NCI-H748 treated with DMSO at 0.1 percent for 48 hours (cell line): ENCODE results near the gene EEF1AKMT3.
"Not testable (repeated sequence)": the region's sequence is repeated elsewhere in the genome, so short reads cannot be mapped to it uniquely, and the experiment has no call there.

Experiments
- DNase-seq: peaks from one replicate; lab custom pipeline; 2025; lab: John Stamatoyannopoulos, UW

The EEF1AKMT3 gene

GRCh38 chr12:57765698-57766463 lies 6.5 kb upstream of the EEF1AKMT3 start:
- no peak for DNase-seq

- DNase-seq, result no peak
Observed at GRCh38 chr12:57766464-57767304, 5.7 kb upstream of the EEF1AKMT3 start, which contains the start of gene CYP27B1. Gene CYP27B1 (minus strand): TSS chr12:57767078. CDS start chr12:57767041, 37 bp downstream.

GRCh38 chr12:57767305-57767698 lies 5.1 kb upstream of the EEF1AKMT3 start:
- no peak for DNase-seq

DNA sequence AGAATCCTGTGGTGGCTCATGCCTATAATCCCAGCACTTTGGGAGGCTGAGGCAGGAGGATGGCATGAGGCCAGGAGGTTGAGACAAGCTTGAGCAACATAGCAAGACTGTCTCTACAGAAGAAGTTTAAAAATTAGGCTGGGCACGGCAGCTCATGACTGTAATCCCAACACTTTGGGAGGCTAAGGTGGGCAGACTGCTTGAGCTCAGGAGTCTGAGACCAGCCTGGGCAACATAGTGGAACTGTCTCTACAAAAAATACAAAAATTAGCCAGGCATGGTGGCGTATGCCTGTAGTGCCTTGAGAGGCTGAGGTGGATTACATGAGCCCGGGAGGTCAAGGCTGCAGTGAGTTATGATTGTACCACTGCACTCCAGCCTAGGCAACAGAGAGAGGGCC lies 4.5 kb upstream of the EEF1AKMT3 start:
- DNase-seq, result no peak

- no peak for DNase-seq
Observed at GRCh38 chr12:57769594-57769993, 2.8 kb upstream of the EEF1AKMT3 start.

- DNase-seq, result no peak
Observed at GRCh38 chr12:57770734-57771133, 1.7 kb upstream of the EEF1AKMT3 start.

DNA sequence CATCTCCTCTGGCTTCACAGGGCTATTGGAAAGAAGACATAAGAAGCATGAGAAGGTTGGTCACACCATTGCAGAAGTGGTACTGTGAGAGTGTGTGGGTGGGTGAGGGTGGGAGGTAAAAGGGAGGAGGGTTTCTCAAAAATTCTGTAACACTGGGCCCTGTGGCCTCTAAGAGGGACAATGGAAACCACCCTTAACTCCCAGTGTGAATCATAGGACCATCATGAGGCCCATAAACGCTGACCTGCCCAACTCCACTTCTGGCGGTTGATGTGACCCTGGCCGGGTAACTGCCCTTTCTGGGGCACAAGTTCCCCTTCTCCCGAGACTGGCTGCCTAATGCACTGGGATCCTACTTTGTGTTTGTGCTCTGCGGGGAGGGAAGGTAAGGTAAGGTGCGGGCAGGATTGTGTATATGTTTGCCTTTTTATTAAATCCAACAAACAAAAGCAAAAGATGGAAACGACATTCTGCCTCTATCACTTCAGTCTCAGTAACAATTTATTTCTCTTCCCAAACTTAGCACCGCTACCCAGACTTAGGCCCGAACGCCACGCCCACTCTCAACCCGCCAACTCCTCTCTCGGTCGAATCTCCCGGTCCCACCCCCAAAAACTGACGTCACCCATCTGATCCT lies 1.1 kb upstream of the EEF1AKMT3 start:
- peak; percentile 60 for DNase-seq

DNA sequence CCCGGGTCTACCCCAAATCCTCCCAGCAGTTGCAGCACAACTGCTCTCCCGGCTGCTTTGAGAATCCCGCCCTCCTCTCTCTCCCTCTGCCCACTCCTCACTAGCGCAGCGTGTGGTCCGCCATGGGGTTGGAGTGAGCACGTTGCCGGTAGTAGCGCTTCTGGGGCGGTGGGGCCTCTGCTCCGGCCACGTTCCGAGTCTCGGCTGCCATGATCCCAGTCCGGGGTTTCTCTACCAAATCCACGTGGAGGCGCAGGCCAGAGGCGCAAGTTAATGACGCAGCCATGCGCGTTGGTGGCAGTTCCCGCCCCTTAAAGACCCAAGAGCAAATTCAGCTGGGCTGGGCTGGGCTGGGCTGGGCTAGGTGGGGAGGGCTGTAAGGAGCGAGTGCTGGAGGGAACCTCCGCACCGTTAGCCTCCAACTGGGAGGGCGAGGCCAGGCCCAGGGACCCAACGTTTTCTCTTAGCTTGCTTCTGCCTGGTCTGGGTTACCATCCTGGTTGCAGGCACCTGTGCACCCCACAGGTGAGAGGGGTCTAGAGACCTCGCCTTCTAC lies 463 bp upstream of the EEF1AKMT3 start, which contains the start of gene METTL1:
Gene METTL1, minus strand, starts transcription at position 233 of the 556 bp plus-strand sequence. Its CDS starts 22 bp downstream, at position 211.
- DNase-seq, result peak; percentile 83

DNA sequence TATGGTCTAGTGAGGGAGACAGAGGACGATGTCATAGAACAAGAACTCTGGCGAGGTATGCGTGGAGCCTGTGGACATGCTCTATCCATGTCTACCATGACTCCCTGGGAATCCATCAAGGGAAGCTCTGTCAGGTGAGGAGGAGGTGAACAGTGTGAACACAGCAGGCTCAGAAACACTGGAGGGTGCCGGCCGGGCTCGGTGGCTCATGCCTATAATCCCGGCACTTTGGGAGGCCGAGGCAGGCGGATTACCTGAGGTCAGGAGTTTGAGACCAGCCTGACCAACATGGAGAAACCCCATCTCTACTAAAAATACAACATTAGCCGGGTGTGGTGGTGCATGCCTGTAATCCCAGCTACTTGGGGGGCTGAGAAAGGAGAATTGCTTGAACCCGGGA lies 2.2 kb downstream of the EEF1AKMT3 start:
- not testable (repeated sequence) for DNase-seq

GRCh38 chr12:57775044-57775443 lies 2.6 kb downstream of the EEF1AKMT3 start:
- DNase-seq, result no peak

DNA sequence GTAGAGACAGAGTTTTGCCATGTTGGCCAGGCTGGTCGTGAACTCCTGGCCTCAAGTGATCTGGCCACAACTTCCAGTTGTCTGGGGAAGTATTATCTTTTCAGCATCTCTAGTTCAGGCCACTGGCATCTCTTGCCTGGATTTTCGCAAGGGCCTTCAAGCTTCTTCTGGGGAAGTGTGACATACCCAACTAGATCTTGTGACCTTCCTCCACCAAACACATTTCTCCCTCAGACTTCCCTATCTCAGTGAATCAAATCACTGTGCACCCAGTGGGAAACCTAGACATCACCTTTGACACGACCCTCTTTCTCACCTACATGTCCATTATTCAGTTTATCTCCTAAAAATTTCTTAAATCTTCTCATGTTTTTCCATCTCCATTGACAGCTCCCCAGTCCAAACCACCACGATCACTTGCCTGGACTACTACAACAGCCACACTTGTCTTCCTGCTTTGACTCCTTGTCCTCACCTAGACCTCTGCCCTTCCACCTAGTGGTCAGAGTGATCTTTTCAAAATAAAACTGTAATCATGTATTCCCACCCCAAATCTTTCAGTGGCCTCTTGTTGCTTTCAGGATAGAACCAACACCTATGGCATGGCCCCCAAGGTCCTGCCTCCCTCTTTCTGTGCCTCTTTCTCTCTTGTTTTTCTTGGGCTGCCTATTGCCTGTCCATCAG lies 3.3 kb downstream of the EEF1AKMT3 start:
- no peak for DNase-seq

- DNase-seq, result no peak
Observed at GRCh38 chr12:57776247-57776587, 3.8 kb downstream of the EEF1AKMT3 start.

DNA sequence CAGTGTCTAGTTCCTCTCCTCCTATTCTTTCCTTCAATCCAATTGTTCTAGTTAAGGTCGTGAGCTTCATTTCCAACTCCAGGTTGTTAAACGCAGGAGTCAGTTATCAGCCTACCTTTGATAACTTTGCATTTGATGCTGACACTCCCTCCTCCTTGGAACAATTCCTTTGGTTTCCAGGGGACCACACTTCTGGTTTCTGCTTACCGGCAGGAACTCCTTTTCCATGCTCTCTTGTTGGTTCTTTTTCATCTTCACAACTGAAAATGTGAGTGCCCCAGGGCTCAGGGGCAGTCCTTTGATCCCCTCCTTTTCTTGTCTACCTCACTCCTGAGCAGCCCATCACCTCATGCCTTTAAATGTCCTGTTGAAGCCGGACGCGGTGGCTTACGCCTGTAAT lies 5.0 kb downstream of the EEF1AKMT3 start:
- no peak for DNase-seq

DNA sequence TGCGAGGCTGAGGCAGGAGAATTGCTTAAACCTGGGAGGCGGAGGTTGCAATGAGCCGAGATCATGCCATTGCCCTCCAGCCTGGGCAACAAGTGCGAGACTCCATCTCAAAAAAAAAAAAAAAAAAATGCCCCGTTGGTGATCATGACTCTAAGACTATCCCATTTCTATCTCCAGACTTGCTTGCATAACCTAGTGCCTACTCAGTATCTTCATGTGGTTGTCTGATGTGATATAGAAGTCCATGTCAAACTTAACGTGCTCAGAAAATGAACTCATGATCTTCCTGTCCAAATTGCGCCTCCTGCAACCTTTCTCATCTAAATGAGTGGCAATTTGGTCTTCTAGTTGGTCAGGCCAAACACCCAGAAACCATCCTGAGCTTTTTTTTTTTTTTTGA lies 5.5 kb downstream of the EEF1AKMT3 start:
- DNase-seq, result no peak

DNA sequence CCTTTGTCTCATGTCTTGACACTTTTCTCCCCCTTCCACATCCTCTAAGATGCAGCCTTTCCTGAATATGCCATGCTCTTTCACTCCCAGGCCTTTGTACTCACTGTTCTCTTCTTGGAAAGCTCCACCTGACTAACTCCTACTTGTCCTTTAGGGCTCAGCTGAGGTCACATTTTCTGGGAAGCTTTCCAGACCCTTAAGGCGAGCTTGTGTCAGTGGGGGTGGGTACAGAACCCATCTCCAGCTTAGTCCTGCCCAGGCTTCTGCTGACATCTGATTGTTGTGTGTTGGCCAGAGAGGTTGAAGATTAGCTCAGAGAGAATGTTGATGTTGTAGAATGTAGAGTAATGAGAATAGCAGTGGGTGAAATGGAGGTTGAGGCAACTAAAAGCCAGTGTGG lies 7.3 kb downstream of the EEF1AKMT3 start:
- DNase-seq, result no peak

GRCh38 chr12:57780284-57780897 lies 8.0 kb downstream of the EEF1AKMT3 start:
- DNase-seq, result no peak

DNA sequence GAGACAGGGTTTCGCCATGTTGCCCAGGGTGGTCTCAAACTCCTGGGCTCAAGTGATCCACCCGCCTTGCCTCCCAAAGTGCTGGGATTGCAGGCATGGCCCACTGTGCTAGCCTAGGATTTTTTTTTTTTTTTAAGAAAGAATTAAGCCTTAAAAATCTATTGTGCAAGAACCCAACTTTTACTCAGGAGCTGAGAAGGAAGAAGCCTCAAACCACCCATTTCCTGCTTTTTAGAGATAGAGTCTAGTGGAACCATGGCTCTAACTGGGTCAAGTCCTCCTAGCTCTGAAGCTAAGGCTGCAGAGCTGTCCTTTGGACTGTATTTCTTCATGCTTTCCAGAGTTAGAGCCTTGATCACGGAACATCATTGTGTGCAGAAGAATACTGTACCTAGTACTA lies 8.8 kb downstream of the EEF1AKMT3 start:
- no peak for DNase-seq

- no peak for DNase-seq
Observed at GRCh38 chr12:57781801-57782200, 9.4 kb downstream of the EEF1AKMT3 start.

DNA sequence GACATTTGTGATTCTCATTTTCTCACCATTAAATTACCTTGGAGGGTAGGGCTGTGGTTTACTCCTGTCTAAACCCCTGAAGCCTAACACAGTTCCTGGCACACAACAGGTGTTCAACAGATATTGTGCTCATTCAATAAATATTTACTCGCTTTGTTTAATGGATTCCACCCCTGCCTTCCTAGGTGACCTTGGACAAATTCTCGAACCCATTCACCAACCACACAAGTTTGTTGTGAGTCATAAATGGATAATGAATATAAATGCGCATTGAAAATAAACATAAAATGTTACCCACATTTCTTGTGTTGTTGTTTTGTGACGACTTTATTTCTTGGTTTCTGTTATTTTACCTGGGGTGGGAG lies 9.8 kb downstream of the EEF1AKMT3 start:
- DNase-seq, result no peak

GRCh38 chr12:57782608-57783465 lies 10.4 kb downstream of the EEF1AKMT3 start, which contains the start of gene TSFM:
Gene TSFM (plus strand): TSS chr12:57782787. CDS start chr12:57782802, 15 bp downstream.
- DNase-seq, result peak; percentile 86
